Caco-2 (cell line): ENCODE data around the gene PLRG1. TPM values are rescaled to one million over a fixed set of nuclear protein-coding genes. Genes with fewer than 3 reads are reported as not detected.
"Not testable (repeated sequence)": the region's sequence is repeated elsewhere in the genome, so short reads cannot be mapped to it uniquely, and the experiment has no call there.

Source experiments
- Bru-seq: library from RNA; stranded (reverse); fragments of 400-500 nt; gene quantifications from one replicate; lab custom pipeline; 2021; lab: Mats Ljungman, UMichigan
- BruChase-seq, 2 experiments: library from RNA; stranded (reverse); fragments of 400-500 nt; gene quantifications; one replicate each; lab custom pipeline; 2021; lab: Mats Ljungman, UMichigan
- BruUV-seq: library from RNA; stranded (reverse); fragments of 400-500 nt; replicated peaks from 2 replicates; lab custom pipeline; 2021; lab: Mats Ljungman, UMichigan
- CTCF ChIA-PET: fragments of 300-600 bp; sonication (Branson Sonifier 250); formaldehyde crosslinking; loops from one replicate; lab custom pipeline; 2022; ENCODE audit warnings: antibody characterized with exemption; lab: Charles Lee
- POLR2A ChIA-PET: fragments of 300-600 bp; sonication (Branson Sonifier 250); formaldehyde crosslinking; loops from one replicate; lab custom pipeline; 2022; ENCODE audit warnings: antibody characterized with exemption; lab: Charles Lee
- DNase-seq, 2 experiments: peaks; one replicate each; pipeline versions ENCODE4 v3.0.0 to v3.0.0-alpha.2; 2020 to 2022
- H3K27me3 ChIP-seq: replicated peaks from 2 replicates; pipeline ENCODE4 v1.6.0; 2011; ENCODE audit warnings: low read length; ENCODE audit not compliant: control insufficient read depth, insufficient read depth
- H3K36me3 ChIP-seq: 2 replicates; pipeline ENCODE4 v1.5.1; 2011; ENCODE audit warnings: low read length; ENCODE audit not compliant: control insufficient read depth, insufficient read depth
- H3K4me1 ChIP-seq: fragments of 250-450 bp; sonication (Bioruptor Pico); 2 replicates; pipeline ENCODE4 v1.5.1; 2020; ENCODE audit warnings: mild to moderate bottlenecking
- H3K4me3 ChIP-seq: 2 replicates; pipeline ENCODE4 v1.5.1; 2011; ENCODE audit warnings: low read depth, mild to moderate bottlenecking, control low read depth, low read length
- H3K9me3 ChIP-seq: fragments of 250-450 bp; sonication (Bioruptor Pico); 2 replicates; pipeline ENCODE4 v1.5.1; 2020; ENCODE audit warnings: mild to moderate bottlenecking, moderate library complexity
- H3K27ac Mint-ChIP-seq: one replicate; pipeline ENCODE4 v1.8.0; 2022; ENCODE audit warnings: mixed read lengths; ENCODE audit not compliant: unreplicated experiment
- H3K27me3 Mint-ChIP-seq: one replicate; pipeline ENCODE4 v1.8.0; 2022; ENCODE audit warnings: mixed read lengths; ENCODE audit not compliant: insufficient read depth, unreplicated experiment
- H3K36me3 Mint-ChIP-seq: one replicate; pipeline ENCODE4 v1.8.0; 2022; ENCODE audit warnings: mild to moderate bottlenecking, mixed read lengths; ENCODE audit not compliant: insufficient read depth, unreplicated experiment
- H3K4me1 Mint-ChIP-seq: one replicate; pipeline ENCODE4 v1.8.0; 2022; ENCODE audit warnings: low read depth, mixed read lengths; ENCODE audit not compliant: unreplicated experiment
- H3K4me3 Mint-ChIP-seq: one replicate; pipeline ENCODE4 v1.8.0; 2022; ENCODE audit warnings: mild to moderate bottlenecking, moderate library complexity, mixed read lengths; ENCODE audit not compliant: unreplicated experiment
- H3K9me3 Mint-ChIP-seq: one replicate; pipeline ENCODE4 v1.8.0; 2022; ENCODE audit warnings: mixed read lengths; ENCODE audit not compliant: unreplicated experiment
- CTCF ChIP-seq, 2 experiments: fragments of 200-600 bp in 1 of 2; IDR thresholded peaks; 1 replicate in 1 of 2; 2 replicates in 1 of 2; pipeline versions ENCODE4 v1.5.1 to v1.8.0; 2011 to 2022; ENCODE audit warnings: antibody characterized with exemption in 1 of 2, control low read depth in 1 of 2, inconsistent platforms in 1 of 2, low read depth in 1 of 2, low read length in 1 of 2, mild to moderate bottlenecking in 1 of 2, moderate library complexity in 1 of 2; ENCODE audit not compliant: insufficient read depth in 1 of 2, severe bottlenecking in 1 of 2, unreplicated experiment in 1 of 2
- intact Hi-C: fragments of 100-400 bp; cut with micrococcal nuclease; formaldehyde crosslinking; loops from one replicate; pipeline ENCODE4 v1.10.0; 2022; ENCODE audit not compliant: unreplicated experiment
- long read RNA-seq: library from polyadenylated mRNA; stranded (forward); transcript quantifications from one replicate; pipeline ENCODE4 v2.0.0, GENCODE V29; 2022
- total RNA-seq: library from RNA; stranded (reverse); gene quantifications from 2 replicates; pipeline ENCODE4 v1.2.3, GENCODE V29; 2022

The PLRG1 gene
- total RNA-seq (99.4 and 113 TPM in 2 replicates), Bru-seq, nascent RNA (percentile 93 among the genes with signal in this experiment), BruChase-seq, experiment 1, labeled RNA remaining after a 2-hour chase (percentile 90 among the genes with signal in this experiment), BruChase-seq, experiment 2, labeled RNA remaining after a 6-hour chase (percentile 93 among the genes with signal in this experiment)
- long read RNA-seq, transcript PLRG1-201 (15 exons, 1,673 nt): minor isoform, 6 of 197 reads
- long read RNA-seq, transcript PLRG1-202 (15 exons, 3,351 nt): major isoform, 150 of 197 reads
- long read RNA-seq, partial matches to known transcripts: 11 of 197 reads
- long read RNA-seq, other reads (novel, unspliced or antisense): 30 of 197 reads

- no peaks in the 10 kb centered on the region for H3K27me3 Mint-ChIP-seq
Measured at GRCh38 chr4:154549894-154550790, at the start of gene PLRG1. Gene PLRG1 (minus strand): TSS chr4:154550400. CDS start chr4:154550308, 92 bp downstream.

GRCh38 chr4:154597798-154598774 lies 47.9 kb upstream of the PLRG1 start:
- BruUV-seq: no TSS peak
- no peaks in the 10 kb centered on the region for H3K36me3 ChIP-seq
- H3K9me3 ChIP-seq: no peaks in the 10 kb centered on the region
- Mint-ChIP-seq H3K36me3 (no peaks in the 10 kb centered on the region), H3K9me3 (peaks cover 11% of the 10 kb centered on the region), H3K4me3 (peak overlapping the region; percentile 12), H3K27ac (peak overlapping the region; percentile 14), H3K4me1 (peaks cover 60% of the 10 kb centered on the region), H3K27me3 (no peaks in the 10 kb centered on the region)
- no peak for TF ChIP-seq CTCF (IDR thresholded peaks at IDR 0.05; ENCODE audit: insufficient read depth in 1 of 2, low read depth in 1 of 2, low read length in 1 of 2, severe bottlenecking in 1 of 2, unreplicated experiment in 1 of 2)
- CTCF ChIA-PET: interaction anchor here (1.0 to 2.0 kb wide), 3 partner anchors 20 to 46 kb away, joined by 3 to 21 read pairs (median 7); no protein-coding TSS in a partner anchor
- H3K27me3 ChIP-seq: no peaks in the 10 kb centered on the region
- intact Hi-C loops: loop anchor here (1.0 kb wide), 4 partner anchors 8 to 38 kb away; partner anchors contain the start of gene FGA
- H3K4me1 ChIP-seq: peaks cover 39% of the 10 kb centered on the region
- peak in 1 of 2 experiments; percentile 33 for DNase-seq
- POLR2A ChIA-PET: interaction anchor here (0.7 kb wide), 1 partner anchor 21 kb away, joined by 3 read pairs; no protein-coding TSS in a partner anchor
- no peak overlapping the region for H3K4me3 ChIP-seq

More at GRCh38 chr4:154549894-154550790, at the start of gene PLRG1:
- Histone ChIP-seq H3K4me3 (peak within 1 kb of the TSS; percentile 95), H3K27me3 (no peaks in the 10 kb centered on the region), H3K9me3 (no peaks in the 10 kb centered on the region), H3K4me1 (0 out of 2 replicates have a peak, but pooled peaks cover 4% of the 10 kb centered on the region), H3K36me3 (no peaks in the 10 kb centered on the region)
- ChIA-PET CTCF (interaction anchor here (0.6 to 2.5 kb wide), 6 partner anchors 9 to 893 kb away, joined by 5 to 28 read pairs (median 14); partner anchors contain the start of gene FGG), POLR2A (interaction anchor here (0.5 to 1.2 kb wide), 9 partner anchors 10 to 867 kb away, joined by 3 to 12 read pairs (median 4); partner anchors contain the start of gene FGG)
- peaks cover 13% of the 10 kb centered on the region for H3K36me3 Mint-ChIP-seq
- H3K27ac Mint-ChIP-seq: peak within 1 kb of the TSS; percentile 88
- peak within 1 kb of the TSS; percentile 84 for H3K4me3 Mint-ChIP-seq
- DNase-seq: peak; percentile 94 to 95
- peaks cover 18% of the 10 kb centered on the region for H3K4me1 Mint-ChIP-seq
- H3K9me3 Mint-ChIP-seq: no peaks in the 10 kb centered on the region
- intact Hi-C loops: loop anchor here (1.0 to 5.0 kb wide), 3 partner anchors 9 to 377 kb away; no protein-coding TSS in a partner anchor
- no peak for TF ChIP-seq CTCF (IDR thresholded peaks at IDR 0.05; ENCODE audit: insufficient read depth in 1 of 2, low read depth in 1 of 2, low read length in 1 of 2, severe bottlenecking in 1 of 2, unreplicated experiment in 1 of 2)
- BruUV-seq: TSS peak; percentile 67

GRCh38 chr4:154597281-154597680 lies 47.1 kb upstream of the PLRG1 start:
- H3K36me3 ChIP-seq, H3K36me3 Mint-ChIP-seq, intact Hi-C loops, DNase-seq, H3K27me3 ChIP-seq, H3K4me3 ChIP-seq, H3K27me3 Mint-ChIP-seq, H3K9me3 ChIP-seq, BruUV-seq: not testable (repeated sequence)
- H3K27ac Mint-ChIP-seq: peak overlapping the region; percentile 14
- ChIA-PET CTCF (interaction anchor here (1.0 to 2.0 kb wide), 3 partner anchors 21 to 46 kb away, joined by 3 to 21 read pairs (median 7); no protein-coding TSS in a partner anchor), POLR2A (interaction anchor here (0.7 kb wide), 1 partner anchor 21 kb away, joined by 3 read pairs; no protein-coding TSS in a partner anchor)
- peaks cover 55% of the 10 kb centered on the region for H3K4me1 Mint-ChIP-seq
- H3K4me1 ChIP-seq: peaks cover 39% of the 10 kb centered on the region
- H3K9me3 Mint-ChIP-seq: peaks cover 11% of the 10 kb centered on the region
- peak overlapping the region; percentile 12 for H3K4me3 Mint-ChIP-seq
